Endodermal cell (in vitro differentiated cells): ENCODE data around the gene VKORC1. TPM values are rescaled to one million over a fixed set of nuclear protein-coding genes. Genes with fewer than 3 reads are reported as not detected.

Experiments used
- DNase-seq: peaks from one replicate; pipeline ENCODE4 v3.0.0-alpha.2; 2017
- H3K27ac ChIP-seq: 2 replicates; pipeline ENCODE4 v1.5.1; 2013; ENCODE audit warnings: mild to moderate bottlenecking, low read depth, low read length, moderate library complexity
- H3K27me3 ChIP-seq: 2 replicates; pipeline ENCODE4 v1.6.1; 2013; ENCODE audit warnings: mild to moderate bottlenecking, low read length, moderate library complexity; ENCODE audit not compliant: insufficient read depth, control insufficient read depth, poor library complexity, severe bottlenecking
- H3K36me3 ChIP-seq: 2 replicates; pipeline ENCODE4 v1.7.0; 2013; ENCODE audit warnings: mild to moderate bottlenecking, low read length, moderate library complexity; ENCODE audit not compliant: control insufficient read depth, insufficient read depth
- H3K4me1 ChIP-seq: one replicate; pipeline ENCODE4 v1.7.0; 2013; ENCODE audit warnings: low read length; ENCODE audit not compliant: control insufficient read depth, insufficient read depth
- H3K4me3 ChIP-seq: 2 replicates; pipeline ENCODE4 v1.5.1; 2013; ENCODE audit warnings: mild to moderate bottlenecking, low read length, moderate library complexity
- H3K9ac ChIP-seq: 2 replicates; pipeline ENCODE4 v1.6.1; 2013; ENCODE audit warnings: mild to moderate bottlenecking, low read length, moderate library complexity; ENCODE audit not compliant: poor library complexity, severe bottlenecking; ENCODE audit errors: extremely low read depth
- H3K9me3 ChIP-seq: 2 replicates; pipeline ENCODE4 v1.6.1; 2013; ENCODE audit warnings: mild to moderate bottlenecking, low read length, moderate library complexity; ENCODE audit not compliant: control insufficient read depth
- H3K27ac Mint-ChIP-seq: 2 replicates; pipeline ENCODE4 v1.8.0; 2020; ENCODE audit warnings: mixed read lengths
- H3K27me3 Mint-ChIP-seq: 2 replicates; pipeline ENCODE4 v1.8.0; 2021; ENCODE audit warnings: mild to moderate bottlenecking, mixed read lengths; ENCODE audit not compliant: insufficient read depth
- H3K36me3 Mint-ChIP-seq: 2 replicates; pipeline ENCODE4 v1.8.0; 2020; ENCODE audit warnings: low read depth, mixed read lengths
- H3K4me1 Mint-ChIP-seq: 2 replicates; pipeline ENCODE4 v1.8.0; 2020; ENCODE audit warnings: mixed read lengths
- H3K4me3 Mint-ChIP-seq: 2 replicates; pipeline ENCODE4 v1.8.0; 2020; ENCODE audit warnings: mild to moderate bottlenecking, moderate library complexity, mixed read lengths
- H3K9me3 Mint-ChIP-seq: 2 replicates; pipeline ENCODE4 v1.8.0; 2020; ENCODE audit warnings: mild to moderate bottlenecking, mixed read lengths
- WGBS, 2 experiments: methylation state at CpG; one replicate each; pipeline versions ENCODE4 v1.1.5 to v1.1.7; 2013; ENCODE audit warnings: missing lambda C conversion rate in 2 of 2, mixed read lengths in 1 of 2; ENCODE audit not compliant: insufficient coverage in 1 of 2, insufficient read length in 1 of 2; 5-methylcytosine and 5-hydroxymethylcytosine counted together
- total RNA-seq, 2 donors: library from RNA; stranded (reverse); fragmentation: NEBNext Ultra II Directional in 1 of 2; extraction: Animal tissue kit (Norgen Biotek cat#: 25700) in 1 of 2; gene quantifications; 2 replicates in 1 of 2; 3 replicates in 1 of 2; pipeline ENCODE4 v1.2.1, GENCODE V29; 2021
- TF ChIP-seq, protein P1 (sequence below): fragments of 200-600 bp; sonication (generic); conservative IDR thresholded peaks from 2 replicates; pipeline ENCODE4 v1.5.0; 2021; ENCODE audit warnings: antibody characterized with exemption, mild to moderate bottlenecking

VKORC1 gene
- total RNA-seq, 2 donors from 2014 or later, result 53.7 to 63.0 TPM

DNA sequence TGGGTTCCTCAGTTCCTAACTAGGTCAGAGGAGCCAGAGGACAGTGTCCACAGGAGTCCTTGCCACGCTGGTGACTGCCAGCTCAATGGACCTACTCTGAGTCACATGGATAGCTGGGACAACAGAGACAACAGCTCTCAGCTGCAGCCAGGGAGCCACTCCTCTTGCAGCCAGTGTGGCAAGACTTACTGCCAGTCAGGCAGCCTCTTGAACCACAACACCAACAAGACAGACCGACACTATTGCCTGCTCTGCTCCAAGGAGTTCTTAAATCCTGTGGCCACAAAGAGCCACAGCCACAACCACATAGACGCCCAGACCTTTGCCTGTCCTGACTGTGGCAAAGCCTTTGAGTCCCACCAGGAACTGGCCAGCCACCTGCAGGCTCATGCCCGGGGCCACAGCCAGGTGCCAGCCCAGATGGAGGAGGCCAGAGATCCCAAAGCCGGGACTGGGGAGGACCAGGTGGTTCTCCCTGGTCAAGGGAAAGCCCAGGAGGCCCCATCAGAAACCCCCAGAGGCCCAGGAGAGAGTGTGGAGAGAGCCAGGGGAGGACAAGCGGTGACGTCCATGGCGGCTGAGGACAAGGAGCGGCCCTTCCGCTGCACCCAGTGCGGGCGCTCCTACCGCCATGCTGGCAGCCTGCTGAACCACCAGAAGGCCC is 13.7 kb downstream of the VKORC1 start:
- Histone ChIP-seq H3K9ac (no peak overlapping the region), H3K36me3 (peaks cover 39% of the 10 kb centered on the region), H3K4me1 (no peaks in the 10 kb centered on the region), H3K9me3 (no peaks in the 10 kb centered on the region), H3K27me3 (no peaks in the 10 kb centered on the region), H3K27ac (no peak overlapping the region), H3K4me3 (no peak overlapping the region)
- Mint-ChIP-seq H3K36me3 (peaks cover 46% of the 10 kb centered on the region), H3K27me3 (no peaks in the 10 kb centered on the region), H3K9me3 (no peaks in the 10 kb centered on the region), H3K4me3 (no peak overlapping the region), H3K4me1 (no peaks in the 10 kb centered on the region), H3K27ac (no peak overlapping the region)
- whole genome bisulfite sequencing, 2 experiments, result 92 to 95% methylated on average over 9 to 13 of the region's 13 CpGs
- TF ChIP-seq, protein P1, sequence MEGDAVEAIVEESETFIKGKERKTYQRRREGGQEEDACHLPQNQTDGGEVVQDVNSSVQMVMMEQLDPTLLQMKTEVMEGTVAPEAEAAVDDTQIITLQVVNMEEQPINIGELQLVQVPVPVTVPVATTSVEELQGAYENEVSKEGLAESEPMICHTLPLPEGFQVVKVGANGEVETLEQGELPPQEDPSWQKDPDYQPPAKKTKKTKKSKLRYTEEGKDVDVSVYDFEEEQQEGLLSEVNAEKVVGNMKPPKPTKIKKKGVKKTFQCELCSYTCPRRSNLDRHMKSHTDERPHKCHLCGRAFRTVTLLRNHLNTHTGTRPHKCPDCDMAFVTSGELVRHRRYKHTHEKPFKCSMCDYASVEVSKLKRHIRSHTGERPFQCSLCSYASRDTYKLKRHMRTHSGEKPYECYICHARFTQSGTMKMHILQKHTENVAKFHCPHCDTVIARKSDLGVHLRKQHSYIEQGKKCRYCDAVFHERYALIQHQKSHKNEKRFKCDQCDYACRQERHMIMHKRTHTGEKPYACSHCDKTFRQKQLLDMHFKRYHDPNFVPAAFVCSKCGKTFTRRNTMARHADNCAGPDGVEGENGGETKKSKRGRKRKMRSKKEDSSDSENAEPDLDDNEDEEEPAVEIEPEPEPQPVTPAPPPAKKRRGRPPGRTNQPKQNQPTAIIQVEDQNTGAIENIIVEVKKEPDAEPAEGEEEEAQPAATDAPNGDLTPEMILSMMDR, result no peak
- no peak for DNase-seq

DNA sequence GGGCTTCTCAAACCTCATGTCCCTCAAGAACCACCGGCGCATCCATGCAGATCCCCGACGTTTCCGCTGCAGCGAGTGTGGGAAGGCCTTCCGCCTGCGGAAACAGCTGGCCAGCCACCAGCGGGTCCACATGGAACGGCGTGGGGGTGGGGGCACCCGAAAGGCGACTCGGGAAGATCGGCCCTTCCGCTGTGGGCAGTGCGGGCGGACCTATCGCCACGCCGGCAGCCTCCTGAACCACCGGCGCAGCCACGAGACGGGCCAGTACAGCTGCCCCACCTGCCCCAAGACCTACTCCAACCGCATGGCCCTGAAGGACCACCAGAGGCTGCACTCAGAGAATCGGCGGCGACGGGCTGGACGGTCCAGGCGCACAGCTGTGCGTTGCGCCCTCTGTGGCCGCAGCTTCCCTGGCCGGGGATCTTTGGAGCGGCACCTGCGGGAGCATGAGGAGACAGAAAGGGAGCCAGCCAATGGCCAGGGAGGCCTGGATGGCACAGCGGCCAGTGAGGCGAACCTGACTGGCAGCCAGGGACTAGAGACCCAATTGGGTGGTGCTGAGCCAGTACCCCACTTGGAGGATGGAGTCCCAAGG is 14.5 kb downstream of the VKORC1 start:
- no peak for DNase-seq
- Histone ChIP-seq H3K9ac (no peak overlapping the region), H3K27me3 (no peaks in the 10 kb centered on the region), H3K4me3 (no peak overlapping the region), H3K4me1 (no peaks in the 10 kb centered on the region), H3K36me3 (peaks cover 39% of the 10 kb centered on the region), H3K27ac (no peak overlapping the region), H3K9me3 (no peaks in the 10 kb centered on the region)
- Mint-ChIP-seq H3K27ac (no peak overlapping the region), H3K4me1 (no peaks in the 10 kb centered on the region), H3K27me3 (no peaks in the 10 kb centered on the region), H3K4me3 (no peak overlapping the region), H3K9me3 (no peaks in the 10 kb centered on the region), H3K36me3 (peaks cover 46% of the 10 kb centered on the region)
- TF ChIP-seq, protein P1, result no peak
- WGBS, 2 experiments, result 95 to 96% methylated on average over 31 to 40 of the region's 40 CpGs

DNA sequence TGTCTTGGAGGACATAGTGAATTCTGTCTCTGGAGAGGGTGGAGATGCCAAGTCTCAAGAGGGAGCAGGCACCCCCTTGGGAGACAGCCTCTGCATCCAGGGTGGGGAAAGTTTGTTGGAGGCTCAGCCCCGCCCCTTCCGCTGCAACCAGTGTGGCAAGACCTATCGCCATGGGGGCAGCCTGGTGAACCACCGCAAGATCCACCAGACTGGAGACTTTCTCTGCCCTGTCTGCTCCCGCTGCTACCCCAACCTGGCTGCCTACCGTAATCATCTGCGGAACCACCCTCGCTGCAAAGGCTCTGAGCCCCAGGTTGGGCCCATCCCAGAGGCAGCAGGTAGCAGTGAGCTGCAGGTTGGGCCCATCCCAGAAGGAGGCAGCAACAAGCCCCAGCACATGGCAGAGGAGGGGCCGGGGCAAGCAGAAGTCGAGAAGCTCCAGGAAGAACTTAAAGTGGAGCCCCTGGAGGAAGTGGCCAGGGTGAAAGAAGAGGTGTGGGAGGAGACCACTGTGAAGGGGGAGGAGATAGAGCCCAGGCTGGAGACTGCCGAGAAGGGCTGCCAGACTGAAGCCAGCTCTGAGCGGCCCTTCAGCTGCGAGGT is 15.2 kb downstream of the VKORC1 start:
- Histone ChIP-seq H3K4me3 (no peak overlapping the region), H3K27ac (no peak overlapping the region), H3K36me3 (peaks cover 39% of the 10 kb centered on the region), H3K9ac (no peak overlapping the region), H3K9me3 (no peaks in the 10 kb centered on the region), H3K4me1 (no peaks in the 10 kb centered on the region), H3K27me3 (no peaks in the 10 kb centered on the region)
- Mint-ChIP-seq H3K27me3 (no peaks in the 10 kb centered on the region), H3K27ac (no peak overlapping the region), H3K36me3 (peaks cover 46% of the 10 kb centered on the region), H3K9me3 (no peaks in the 10 kb centered on the region), H3K4me3 (no peak overlapping the region), H3K4me1 (peaks cover 6% of the 10 kb centered on the region)
- TF ChIP-seq, protein P1, result peak; percentile 32
- WGBS, 2 experiments, result 95 to 96% methylated on average over 10 to 13 of the region's 13 CpGs
- DNase-seq, result peak; percentile 71
